Common myeloid progenitor, CD34-positive (primary cell): ENCODE measurements around the gene CDC42BPB.

ENCODE experiments used
- CTCF ChIA-PET: fragments of 350-600 bp; sonication (Branson Sonifier 250); formaldehyde crosslinking; loops from one replicate; lab custom pipeline; 2021; ENCODE audit warnings: antibody characterized with exemption; lab: Charles Lee
- POLR2A ChIA-PET: fragments of 350-600 bp; sonication (Branson Sonifier 250); formaldehyde crosslinking; loops from one replicate; lab custom pipeline; 2021; ENCODE audit warnings: antibody characterized with exemption; lab: Charles Lee
- DNase-seq, 3 donors: peaks; one replicate each; pipeline versions ENCODE4 v3.0.0 to v3.0.0-alpha.2; 2013
- H3K27ac ChIP-seq, 2 experiments: 1 replicate in 1 of 2; 2 replicates in 1 of 2; pipeline ENCODE4 v1.7.0; 2013; ENCODE audit warnings: inconsistent platforms in 2 of 2, low read length in 2 of 2, mild to moderate bottlenecking in 2 of 2, low read depth in 1 of 2, moderate library complexity in 1 of 2; ENCODE audit not compliant: severe bottlenecking in 2 of 2, insufficient read depth in 1 of 2, poor library complexity in 1 of 2
- H3K27me3 ChIP-seq, 5 experiments: replicated peaks in 2 of 5; 1 replicate in 3 of 5; 2 replicates in 2 of 5; pipeline versions ENCODE4 v1.6.1 to v1.7.0; 2013; ENCODE audit warnings: low read length in 4 of 5, mild to moderate bottlenecking in 2 of 5, moderate library complexity in 2 of 5, inconsistent platforms in 1 of 5; ENCODE audit not compliant: insufficient read depth in 5 of 5, control insufficient read depth in 4 of 5
- H3K36me3 ChIP-seq, 4 experiments: 1 replicate in 2 of 4; 2 replicates in 2 of 4; pipeline versions ENCODE4 v1.6.1 to v1.7.0; 2013; ENCODE audit warnings: low read length in 3 of 4, control low read depth in 1 of 4, mild to moderate bottlenecking in 1 of 4; ENCODE audit not compliant: control insufficient read depth in 4 of 4, insufficient read depth in 4 of 4
- H3K4me1 ChIP-seq, 4 experiments: 1 replicate in 3 of 4; 2 replicates in 1 of 4; pipeline versions ENCODE4 v1.6.1 to v1.7.1; 2013; ENCODE audit warnings: low read length in 3 of 4, mild to moderate bottlenecking in 3 of 4, control low read depth in 1 of 4, inconsistent platforms in 1 of 4, moderate library complexity in 1 of 4; ENCODE audit not compliant: control insufficient read depth in 4 of 4, insufficient read depth in 4 of 4; ENCODE audit errors: control extremely low read depth in 1 of 4
- H3K4me3 ChIP-seq, 7 experiments: 1 replicate in 4 of 7; 2 replicates in 3 of 7; pipeline versions ENCODE4 v1.5.1 to v1.7.0; 2013; ENCODE audit warnings: mild to moderate bottlenecking in 7 of 7, low read length in 6 of 7, moderate library complexity in 6 of 7, inconsistent platforms in 2 of 7, low read depth in 2 of 7, control low read depth in 1 of 7; ENCODE audit not compliant: insufficient read depth in 4 of 7, control insufficient read depth in 1 of 7; ENCODE audit errors: extremely low read depth in 1 of 7
- H3K9me3 ChIP-seq, 5 experiments: 1 replicate in 4 of 5; 2 replicates in 1 of 5; pipeline versions ENCODE4 v1.6.1 to v1.7.1; 2013; ENCODE audit warnings: low read length in 4 of 5, mild to moderate bottlenecking in 2 of 5, inconsistent platforms in 1 of 5, low read depth in 1 of 5, moderate library complexity in 1 of 5; ENCODE audit not compliant: control insufficient read depth in 4 of 5, insufficient read depth in 2 of 5; ENCODE audit errors: control extremely low read depth in 1 of 5
- WGBS: methylation state at CpG from one replicate; pipeline ENCODE4 v1.1.5; 2013; ENCODE audit not compliant: insufficient coverage; 5-methylcytosine and 5-hydroxymethylcytosine counted together

Gene CDC42BPB

GRCh38 chr14:103031956-103032355 is 25.4 kb downstream of the CDC42BPB start:
- Histone ChIP-seq H3K27ac (no peak overlapping the region), H3K4me3 (no peak overlapping the region), H3K4me1 (peaks cover 0 to 4% (median 2%) of the 10 kb centered on the region in 4 experiments), H3K36me3 (no peaks in the 10 kb centered on the region), H3K27me3 (no peaks in the 10 kb centered on the region), H3K9me3 (no peaks in the 10 kb centered on the region)
- ChIA-PET POLR2A (no interaction called here), CTCF (no interaction called here)
- peak in 2 of 3 donors; percentile 15 to 22 for DNase-seq
- WGBS: 90% methylated on average over 4 of the region's 9 CpGs

GRCh38 chr14:103031566-103031911 is 25.8 kb downstream of the CDC42BPB start:
- Histone ChIP-seq H3K27me3 (no peaks in the 10 kb centered on the region), H3K9me3 (no peaks in the 10 kb centered on the region), H3K36me3 (no peaks in the 10 kb centered on the region), H3K27ac (no peak overlapping the region), H3K4me1 (peaks cover 0 to 4% (median 2%) of the 10 kb centered on the region in 4 experiments), H3K4me3 (no peak overlapping the region)
- no peak for DNase-seq
- 100% methylated on average over 4 of the region's 6 CpGs for whole genome bisulfite sequencing
- ChIA-PET CTCF (no interaction called here), POLR2A (no interaction called here)

GRCh38 chr14:103030741-103031565 is 26.4 kb downstream of the CDC42BPB start:
- Histone ChIP-seq H3K4me3 (no peak overlapping the region), H3K4me1 (peaks cover 0 to 4% (median 2%) of the 10 kb centered on the region in 4 experiments), H3K27me3 (no peaks in the 10 kb centered on the region), H3K9me3 (peaks cover 0 to under 1% (median 0%) of the 10 kb centered on the region in 5 experiments), H3K27ac (no peak overlapping the region), H3K36me3 (no peaks in the 10 kb centered on the region)
- CTCF ChIA-PET: no interaction called here
- 98% methylated on average over 9 of the region's 13 CpGs for WGBS
- no peak for DNase-seq
- POLR2A ChIA-PET: no interaction called here

- no peaks in the 10 kb centered on the region for H3K36me3 ChIP-seq
- ChIA-PET POLR2A (no interaction called here), CTCF (interaction anchor here (0.9 kb wide), 1 partner anchor 11 kb away, joined by 3 read pairs; no protein-coding TSS in a partner anchor)
- no peak overlapping the region for H3K4me3 ChIP-seq
- DNase-seq: no peak
- WGBS: 100% methylated on average over 5 of the region's 9 CpGs
- H3K27ac ChIP-seq: no peak overlapping the region
- no peaks in the 10 kb centered on the region for H3K27me3 ChIP-seq
- peaks cover 0 to 4% (median 0%) of the 10 kb centered on the region in 5 experiments for H3K9me3 ChIP-seq
- peaks cover 0 to 4% (median 2%) of the 10 kb centered on the region in 4 experiments for H3K4me1 ChIP-seq
Measured at GRCh38 chr14:103029936-103030335, 27.4 kb downstream of the CDC42BPB start.

- POLR2A ChIA-PET: no interaction called here
Measured at GRCh38 chr14:103028772-103029171, 28.6 kb downstream of the CDC42BPB start.

GRCh38 chr14:103028161-103028767 is 29.1 kb downstream of the CDC42BPB start:
- no peak for DNase-seq
- no peak overlapping the region for H3K27ac ChIP-seq

More at GRCh38 chr14:103028772-103029171, 28.6 kb downstream of the CDC42BPB start:
- H3K36me3 ChIP-seq: no peaks in the 10 kb centered on the region
- H3K4me3 ChIP-seq: no peak overlapping the region
- no peak for DNase-seq
- H3K9me3 ChIP-seq: peaks cover 0 to 4% (median 0%) of the 10 kb centered on the region in 5 experiments
- peaks cover 0 to 2% (median under 1%) of the 10 kb centered on the region in 4 experiments for H3K4me1 ChIP-seq
- H3K27me3 ChIP-seq: no peaks in the 10 kb centered on the region
- CTCF ChIA-PET: no interaction called here
- H3K27ac ChIP-seq: no peak overlapping the region

GRCh38 chr14:103027451-103027850 is 29.9 kb downstream of the CDC42BPB start:
- WGBS: no CpG with 5 or more reads among the region's 3 CpGs
- H3K36me3 ChIP-seq: no peaks in the 10 kb centered on the region
- no peaks in the 10 kb centered on the region for H3K27me3 ChIP-seq
- H3K9me3 ChIP-seq: peaks cover 0 to 4% (median 0%) of the 10 kb centered on the region in 5 experiments
- no peak overlapping the region for H3K27ac ChIP-seq
- ChIA-PET CTCF (interaction anchor here (0.9 kb wide), 1 partner anchor 12 kb away, joined by 3 read pairs; no protein-coding TSS in a partner anchor), POLR2A (no interaction called here)
- H3K4me1 ChIP-seq: no peaks in the 10 kb centered on the region
- no peak overlapping the region for H3K4me3 ChIP-seq
- no peak for DNase-seq

More at GRCh38 chr14:103028161-103028767, 29.1 kb downstream of the CDC42BPB start:
- Histone ChIP-seq H3K36me3 (no peaks in the 10 kb centered on the region), H3K9me3 (peaks cover 0 to 4% (median 0%) of the 10 kb centered on the region in 5 experiments), H3K27me3 (no peaks in the 10 kb centered on the region), H3K4me3 (no peak overlapping the region), H3K4me1 (no peaks in the 10 kb centered on the region)
- CTCF ChIA-PET: interaction anchor here (0.9 kb wide), 1 partner anchor 13 kb away, joined by 3 read pairs; no protein-coding TSS in a partner anchor
- WGBS: 84% methylated on average over 6 of the region's 11 CpGs
- POLR2A ChIA-PET: no interaction called here
